ACC112 (cell line): ENCODE data around the gene EIF5.

ENCODE experiments used
- H2AFZ ChIP-seq: fragments of 200-600 bp; sonication (generic); one replicate; pipeline ENCODE4 v1.6.0; 2017; ENCODE audit warnings: antibody characterized with exemption, low read length; ENCODE audit not compliant: unreplicated experiment
- H3K27ac ChIP-seq: fragments of 200-600 bp; sonication (generic); 2 replicates; pipeline ENCODE4 v1.5.1; 2014; ENCODE audit warnings: low read depth, mild to moderate bottlenecking, antibody characterized with exemption, low read length, moderate library complexity
- H3K27me3 ChIP-seq: fragments of 200-600 bp; sonication (generic); 2 replicates; pipeline ENCODE4 v1.6.1; 2014; ENCODE audit warnings: mild to moderate bottlenecking, antibody characterized with exemption, low read length, moderate library complexity, mixed read lengths; ENCODE audit not compliant: insufficient read depth
- H3K36me3 ChIP-seq: fragments of 200-600 bp; sonication (generic); 2 replicates; pipeline ENCODE4 v1.6.1; 2016; ENCODE audit warnings: mild to moderate bottlenecking, antibody characterized with exemption, low read length, moderate library complexity, mixed read lengths; ENCODE audit not compliant: insufficient read depth
- H3K4me1 ChIP-seq: fragments of 200-600 bp; sonication (generic); one replicate; pipeline ENCODE4 v1.6.1; 2016; ENCODE audit warnings: low read length, mixed read lengths; ENCODE audit not compliant: insufficient read depth, unreplicated experiment, control insufficient read depth
- H3K4me3 ChIP-seq: fragments of 200-600 bp; sonication (generic); 2 replicates; pipeline ENCODE4 v1.5.1; 2014; ENCODE audit warnings: mild to moderate bottlenecking, low read depth, low read length
- H3K79me2 ChIP-seq: fragments of 200-600 bp; sonication (generic); one replicate; pipeline ENCODE4 v1.6.0; 2016; ENCODE audit warnings: low read length; ENCODE audit not compliant: control insufficient read depth, unreplicated experiment, insufficient read depth

The EIF5 gene

GRCh38 chr14:103311171-103311997 is 22.7 kb upstream of the EIF5 start:
- no peaks in the 10 kb centered on the region for H3K4me1 ChIP-seq
- H3K27me3 ChIP-seq = peaks cover 6% of the 10 kb centered on the region; the same call in 1 of the 2 replicates
- H3K27ac ChIP-seq = no peak overlapping the region
- no peaks in the 10 kb centered on the region for H3K36me3 ChIP-seq
- no peak overlapping the region for H3K4me3 ChIP-seq
- H3K79me2 ChIP-seq = no peaks in the 10 kb centered on the region
- no peak overlapping the region for H2AFZ ChIP-seq

GRCh38 chr14:103312006-103312635 is 21.9 kb upstream of the EIF5 start:
- Histone ChIP-seq H3K4me1 (no peaks in the 10 kb centered on the region), H3K27ac (no peak overlapping the region), H2AFZ (no peak overlapping the region), H3K4me3 (no peak overlapping the region), H3K79me2 (no peaks in the 10 kb centered on the region), H3K27me3 (peaks cover 6% of the 10 kb centered on the region; the same call in 1 of the 2 replicates), H3K36me3 (no peaks in the 10 kb centered on the region)

- Histone ChIP-seq H2AFZ (no peak overlapping the region), H3K4me1 (no peaks in the 10 kb centered on the region), H3K4me3 (no peak overlapping the region), H3K27me3 (no peaks in the 10 kb centered on the region), H3K36me3 (no peaks in the 10 kb centered on the region), H3K27ac (no peak overlapping the region), H3K79me2 (no peaks in the 10 kb centered on the region)
Observed at GRCh38 chr14:103313704-103314103, 20.3 kb upstream of the EIF5 start.

GRCh38 chr14:103314496-103315277 is 19.4 kb upstream of the EIF5 start:
- Histone ChIP-seq H3K79me2 (no peaks in the 10 kb centered on the region), H2AFZ (no peak overlapping the region), H3K36me3 (no peaks in the 10 kb centered on the region), H3K27ac (no peak overlapping the region), H3K4me1 (no peaks in the 10 kb centered on the region), H3K4me3 (no peak overlapping the region), H3K27me3 (no peaks in the 10 kb centered on the region)

- no peaks in the 10 kb centered on the region for H3K4me1 ChIP-seq
- H3K36me3 ChIP-seq = no peaks in the 10 kb centered on the region
- no peak overlapping the region for H3K4me3 ChIP-seq
- H3K79me2 ChIP-seq = no peaks in the 10 kb centered on the region
- H3K27ac ChIP-seq = no peak overlapping the region
- no peaks in the 10 kb centered on the region for H3K27me3 ChIP-seq
- no peak overlapping the region for H2AFZ ChIP-seq
Observed at GRCh38 chr14:103315351-103315911, 18.6 kb upstream of the EIF5 start.

GRCh38 chr14:103315941-103316340 is 18.1 kb upstream of the EIF5 start:
- Histone ChIP-seq H2AFZ (no peak overlapping the region), H3K36me3 (no peaks in the 10 kb centered on the region), H3K79me2 (no peaks in the 10 kb centered on the region), H3K27ac (no peak overlapping the region), H3K4me1 (no peaks in the 10 kb centered on the region), H3K27me3 (no peaks in the 10 kb centered on the region), H3K4me3 (no peak overlapping the region)

- Histone ChIP-seq H3K4me1 (no peaks in the 10 kb centered on the region), H3K4me3 (no peak overlapping the region), H3K27ac (no peak overlapping the region), H3K36me3 (no peaks in the 10 kb centered on the region), H3K27me3 (no peaks in the 10 kb centered on the region), H2AFZ (no peak overlapping the region), H3K79me2 (no peaks in the 10 kb centered on the region)
Observed at GRCh38 chr14:103316721-103317121, 17.3 kb upstream of the EIF5 start.

GRCh38 chr14:103317251-103317650 is 16.8 kb upstream of the EIF5 start:
- Histone ChIP-seq H3K79me2 (no peaks in the 10 kb centered on the region), H3K36me3 (no peaks in the 10 kb centered on the region), H3K4me1 (no peaks in the 10 kb centered on the region), H2AFZ (no peak overlapping the region), H3K27ac (no peak overlapping the region), H3K27me3 (no peaks in the 10 kb centered on the region), H3K4me3 (no peak overlapping the region)

GRCh38 chr14:103317976-103318580 is 16.0 kb upstream of the EIF5 start:
- Histone ChIP-seq H3K4me1 (no peaks in the 10 kb centered on the region), H3K27ac (no peak overlapping the region), H3K27me3 (no peaks in the 10 kb centered on the region), H3K36me3 (no peaks in the 10 kb centered on the region), H3K79me2 (no peaks in the 10 kb centered on the region), H2AFZ (no peak overlapping the region), H3K4me3 (no peak overlapping the region)

- H3K79me2 ChIP-seq = no peaks in the 10 kb centered on the region
- no peak overlapping the region for H2AFZ ChIP-seq
- no peaks in the 10 kb centered on the region for H3K27me3 ChIP-seq
- H3K27ac ChIP-seq = no peak overlapping the region
- H3K4me3 ChIP-seq = no peak overlapping the region
- H3K36me3 ChIP-seq = no peaks in the 10 kb centered on the region
- no peaks in the 10 kb centered on the region for H3K4me1 ChIP-seq
Observed at GRCh38 chr14:103318750-103319419, 15.2 kb upstream of the EIF5 start.
